CD4-positive, alpha-beta memory T cell (primary cell): ENCODE data around the gene RNF8. TPM values are rescaled to one million over a fixed set of nuclear protein-coding genes. Genes with fewer than 3 reads are reported as not detected.

ENCODE experiments used
- CTCF ChIA-PET: fragments of 350-600 bp; sonication (Branson Sonifier 250); formaldehyde crosslinking; loops from one replicate; lab custom pipeline; 2021; ENCODE audit warnings: inconsistent platforms; ENCODE audit not compliant: partially characterized antibody; lab: Charles Lee
- POLR2A ChIA-PET: fragments of 350-600 bp; sonication (Branson Sonifier 250); formaldehyde crosslinking; loops from one replicate; lab custom pipeline; 2021; ENCODE audit not compliant: partially characterized antibody; lab: Charles Lee
- DNase-seq, 5 donors: peaks; one replicate each; pipeline versions ENCODE4 v3.0.0 to v3.0.0-alpha.2; 2020 to 2022; ENCODE audit warnings: mixed read lengths in 1 of 5
- H3K27ac ChIP-seq: one replicate; pipeline ENCODE4 v1.7.0; 2013; ENCODE audit warnings: low read depth, low read length
- H3K27me3 ChIP-seq: 2 replicates; pipeline ENCODE4 v1.7.0; 2013; ENCODE audit warnings: mild to moderate bottlenecking, low read length, moderate library complexity; ENCODE audit not compliant: insufficient read depth
- H3K36me3 ChIP-seq: 2 replicates; pipeline ENCODE4 v1.7.0; 2013; ENCODE audit warnings: mild to moderate bottlenecking, low read length, moderate library complexity; ENCODE audit not compliant: insufficient read depth
- H3K4me1 ChIP-seq: 2 replicates; pipeline ENCODE4 v1.7.0; 2013; ENCODE audit warnings: mild to moderate bottlenecking, low read length, moderate library complexity; ENCODE audit not compliant: insufficient read depth
- H3K4me3 ChIP-seq, 2 donors: one replicate each; pipeline ENCODE4 v1.7.0; 2013; ENCODE audit warnings: low read length in 2 of 2, mild to moderate bottlenecking in 1 of 2
- H3K9me3 ChIP-seq, 2 donors: one replicate each; pipeline ENCODE4 v1.7.0; 2013; ENCODE audit warnings: low read length in 2 of 2, control low read depth in 1 of 2; ENCODE audit not compliant: control insufficient read depth in 1 of 2
- H3K27ac Mint-ChIP-seq, 7 donors: one replicate each; pipeline ENCODE4 v1.8.0; 2020 to 2021; ENCODE audit warnings: mixed read lengths in 7 of 7, mild to moderate bottlenecking in 6 of 7, inconsistent platforms in 3 of 7, moderate library complexity in 3 of 7
- H3K27me3 Mint-ChIP-seq, 2 donors: one replicate each; pipeline ENCODE4 v1.8.0; 2020 to 2021; ENCODE audit warnings: mixed read lengths in 2 of 2
- H3K36me3 Mint-ChIP-seq, 2 donors: one replicate each; pipeline ENCODE4 v1.8.0; 2020 to 2021; ENCODE audit warnings: mixed read lengths in 2 of 2, inconsistent platforms in 1 of 2, mild to moderate bottlenecking in 1 of 2
- H3K4me1 Mint-ChIP-seq, 4 donors: one replicate each; pipeline ENCODE4 v1.8.0; 2020 to 2021; ENCODE audit warnings: mixed read lengths in 4 of 4, mild to moderate bottlenecking in 1 of 4
- H3K4me3 Mint-ChIP-seq, 8 donors: one replicate each; pipeline ENCODE4 v1.8.0; 2020 to 2021; ENCODE audit warnings: mixed read lengths in 8 of 8, mild to moderate bottlenecking in 7 of 8, moderate library complexity in 6 of 8, inconsistent platforms in 3 of 8
- H3K9me3 Mint-ChIP-seq, 8 donors: one replicate each; pipeline ENCODE4 v1.8.0; 2020 to 2021; ENCODE audit warnings: mixed read lengths in 8 of 8, mild to moderate bottlenecking in 5 of 8, inconsistent platforms in 3 of 8, moderate library complexity in 1 of 8
- intact Hi-C: fragments of 100-400 bp; cut with micrococcal nuclease; formaldehyde crosslinking; loops from one replicate; pipeline ENCODE4 v1.15.1; 2023
- polyA plus RNA-seq, 2 donors: library from polyadenylated mRNA; unstranded; fragments of 300-500 nt; fragmentation: Illumina TruSeq; gene quantifications; one replicate each; pipeline ENCODE4 v1.2.3, GENCODE V29; 2021
- total RNA-seq, 2 experiments: library from RNA; stranded (reverse); gene quantifications; one replicate each; pipeline ENCODE4 v1.2.3, GENCODE V29; 2021

The RNF8 gene
- total and polyA plus RNA-seq, 4 experiments from 2014 or later: 14.2 to 17.2 (median 15.7) TPM

GRCh38 chr6:37309046-37309445 is 44.7 kb upstream of the RNF8 start:
- H3K4me1 ChIP-seq: no peaks in the 10 kb centered on the region
- intact Hi-C loops: no loop called here
- H3K9me3 ChIP-seq: no peaks in the 10 kb centered on the region
- Mint-ChIP-seq H3K9me3 (no peaks in the 10 kb centered on the region), H3K4me1 (peaks cover 0 to 2% (median 0%) of the 10 kb centered on the region in 4 donors), H3K36me3 (peaks cover 18 to 44% of the 10 kb centered on the region in 2 donors), H3K27me3 (no peaks in the 10 kb centered on the region), H3K27ac (no peak overlapping the region), H3K4me3 (no peak overlapping the region)
- DNase-seq: no peak
- peaks cover 28% of the 10 kb centered on the region for H3K36me3 ChIP-seq
- POLR2A ChIA-PET: interaction anchor here (1.0 kb wide), 2 partner anchors 14 to 20 kb away, joined by 3 read pairs; no protein-coding TSS in a partner anchor
- CTCF ChIA-PET: interaction anchor here (1.9 to 2.4 kb wide), 2 partner anchors 17 kb away, joined by 5 to 7 read pairs; no protein-coding TSS in a partner anchor
- H3K4me3 ChIP-seq: no peak overlapping the region
- H3K27ac ChIP-seq: no peak overlapping the region
- no peaks in the 10 kb centered on the region for H3K27me3 ChIP-seq

- H3K27ac ChIP-seq: no peak overlapping the region
- ChIA-PET CTCF (interaction anchor here (1.3 to 2.4 kb wide), 2 partner anchors 9 to 16 kb away, joined by 3 to 7 read pairs; no protein-coding TSS in a partner anchor), POLR2A (interaction anchor here (1.0 kb wide), 2 partner anchors 15 to 20 kb away, joined by 3 read pairs; no protein-coding TSS in a partner anchor)
- no peaks in the 10 kb centered on the region for H3K27me3 Mint-ChIP-seq
- no peak overlapping the region for H3K4me3 ChIP-seq
- H3K36me3 ChIP-seq: peaks cover 32% of the 10 kb centered on the region
- H3K27me3 ChIP-seq: no peaks in the 10 kb centered on the region
- no peaks in the 10 kb centered on the region for H3K4me1 ChIP-seq
- intact Hi-C loops: no loop called here
- H3K36me3 Mint-ChIP-seq: peaks cover 17 to 44% of the 10 kb centered on the region in 2 donors
- no peaks in the 10 kb centered on the region for H3K9me3 Mint-ChIP-seq
- no peak overlapping the region for H3K4me3 Mint-ChIP-seq
- no peak for DNase-seq
- H3K27ac Mint-ChIP-seq: no peak overlapping the region
- H3K9me3 ChIP-seq: no peaks in the 10 kb centered on the region
- peaks cover 0 to 3% (median under 1%) of the 10 kb centered on the region in 4 donors for H3K4me1 Mint-ChIP-seq
Measured at GRCh38 chr6:37309692-37310091, 44.1 kb upstream of the RNF8 start.

GRCh38 chr6:37310966-37311365 is 42.8 kb upstream of the RNF8 start:
- Mint-ChIP-seq H3K4me3 (no peak overlapping the region), H3K4me1 (peaks cover 0 to 4% (median 3%) of the 10 kb centered on the region in 4 donors), H3K27ac (no peak overlapping the region), H3K27me3 (no peaks in the 10 kb centered on the region), H3K36me3 (peaks cover 16 to 38% of the 10 kb centered on the region in 2 donors), H3K9me3 (no peaks in the 10 kb centered on the region)
- Histone ChIP-seq H3K27me3 (no peaks in the 10 kb centered on the region), H3K4me1 (no peaks in the 10 kb centered on the region), H3K4me3 (no peak overlapping the region), H3K27ac (no peak overlapping the region), H3K36me3 (peaks cover 40% of the 10 kb centered on the region), H3K9me3 (no peaks in the 10 kb centered on the region)
- intact Hi-C loops: no loop called here
- no peak for DNase-seq
- ChIA-PET CTCF (interaction anchor here (0.7 to 2.4 kb wide), 2 partner anchors 15 to 750 kb away, joined by 4 to 7 read pairs; no protein-coding TSS in a partner anchor), POLR2A (no interaction called here)

GRCh38 chr6:37311741-37312473 is 41.9 kb upstream of the RNF8 start:
- peaks cover 16 to 34% of the 10 kb centered on the region in 2 donors for H3K36me3 Mint-ChIP-seq
- Histone ChIP-seq H3K4me3 (no peak overlapping the region), H3K27me3 (no peaks in the 10 kb centered on the region), H3K36me3 (peaks cover 40% of the 10 kb centered on the region), H3K4me1 (no peaks in the 10 kb centered on the region), H3K9me3 (no peaks in the 10 kb centered on the region), H3K27ac (no peak overlapping the region)
- no peak overlapping the region for H3K4me3 Mint-ChIP-seq
- intact Hi-C loops: no loop called here
- ChIA-PET POLR2A (no interaction called here), CTCF (no interaction called here)
- peak overlapping the region in 5 of 7 donors; percentile 37 to 90 (median 48) for H3K27ac Mint-ChIP-seq
- no peaks in the 10 kb centered on the region for H3K9me3 Mint-ChIP-seq
- peaks cover 0 to 4% (median 3%) of the 10 kb centered on the region in 4 donors for H3K4me1 Mint-ChIP-seq
- no peak for DNase-seq
- no peaks in the 10 kb centered on the region for H3K27me3 Mint-ChIP-seq

- no peak overlapping the region for H3K27ac ChIP-seq
- Mint-ChIP-seq H3K9me3 (no peaks in the 10 kb centered on the region), H3K36me3 (peaks cover 16 to 30% of the 10 kb centered on the region in 2 donors), H3K4me1 (peaks cover 0 to 4% (median 3%) of the 10 kb centered on the region in 4 donors), H3K27me3 (no peaks in the 10 kb centered on the region), H3K27ac (peak overlapping the region in 4 of 7 donors; percentile 12 to 63 (median 50)), H3K4me3 (no peak overlapping the region)
- H3K4me3 ChIP-seq: no peak overlapping the region
- ChIA-PET POLR2A (interaction anchor here (0.6 to 1.4 kb wide), 2 partner anchors 56 to 1388 kb away, joined by 3 to 4 read pairs; partner anchors contain the start of genes TBC1D22B and TMEM217), CTCF (interaction anchor here (1.0 to 2.4 kb wide), 7 partner anchors 10 to 296 kb away, joined by 3 to 10 read pairs (median 6); no protein-coding TSS in a partner anchor)
- no peaks in the 10 kb centered on the region for H3K27me3 ChIP-seq
- intact Hi-C loops: no loop called here
- no peaks in the 10 kb centered on the region for H3K9me3 ChIP-seq
- H3K4me1 ChIP-seq: no peaks in the 10 kb centered on the region
- peaks cover 50% of the 10 kb centered on the region for H3K36me3 ChIP-seq
- no peak for DNase-seq
Measured at GRCh38 chr6:37313723-37314486, 39.9 kb upstream of the RNF8 start.

- no peak overlapping the region for H3K4me3 ChIP-seq
- no peak overlapping the region for H3K27ac ChIP-seq
- no peak overlapping the region for H3K4me3 Mint-ChIP-seq
- intact Hi-C loops: loop anchor here (1.0 kb wide), 1 partner anchor 296 kb away; no protein-coding TSS in a partner anchor
- H3K4me1 ChIP-seq: no peaks in the 10 kb centered on the region
- H3K27ac Mint-ChIP-seq: peak overlapping the region in 5 of 7 donors; percentile 8 to 92 (median 36)
- H3K9me3 ChIP-seq: no peaks in the 10 kb centered on the region
- H3K27me3 Mint-ChIP-seq: no peaks in the 10 kb centered on the region
- no peaks in the 10 kb centered on the region for H3K27me3 ChIP-seq
- peak in 3 of 5 donors; percentile 19 to 30 (median 20) for DNase-seq
- ChIA-PET POLR2A (interaction anchor here (1.4 kb wide), 1 partner anchor 57 kb away, joined by 4 read pairs; the partner anchor contains the start of genes TBC1D22B and TMEM217), CTCF (interaction anchor here (1.0 to 2.4 kb wide), 8 partner anchors 9 to 297 kb away, joined by 3 to 10 read pairs (median 5); no protein-coding TSS in a partner anchor)
- peaks cover 0 to 4% (median 3%) of the 10 kb centered on the region in 4 donors for H3K4me1 Mint-ChIP-seq
- H3K36me3 ChIP-seq: peaks cover 56% of the 10 kb centered on the region
- peaks cover 16 to 30% of the 10 kb centered on the region in 2 donors for H3K36me3 Mint-ChIP-seq
- no peaks in the 10 kb centered on the region for H3K9me3 Mint-ChIP-seq
Measured at GRCh38 chr6:37314487-37315156, 39.2 kb upstream of the RNF8 start.
